H1 (cell line): ENCODE data around the gene TBC1D9B. TPM values are rescaled to one million over a fixed set of nuclear protein-coding genes. Genes with fewer than 3 reads are reported as not detected.

Experiments
- BACH1 ChIP-seq: IDR thresholded peaks from 2 replicates; pipeline ENCODE4 v1.6.1; 2012; ENCODE audit warnings: low read length, improper control_type of control experiment
- CEBPB ChIP-seq: IDR thresholded peaks from 2 replicates; pipeline ENCODE4 v1.6.1; 2012; ENCODE audit warnings: low read depth, low read length
- CTBP2 ChIP-seq: IDR thresholded peaks from 2 replicates; pipeline ENCODE4 v1.7.0; 2011; ENCODE audit warnings: borderline replicate concordance, mild to moderate bottlenecking, moderate library complexity, mixed read lengths, low read length; ENCODE audit not compliant: insufficient read depth, insufficient read length
- CTCF ChIP-seq, 3 experiments: IDR thresholded peaks; 1 replicate in 2 of 3; 2 replicates in 1 of 3; pipeline versions ENCODE4 v1.5.1 to v1.6.1; 2011; ENCODE audit warnings: low read length in 3 of 3, mild to moderate bottlenecking in 3 of 3, inconsistent platforms in 2 of 3, low read depth in 1 of 3, moderate library complexity in 1 of 3; ENCODE audit not compliant: insufficient read depth in 1 of 3; ENCODE audit errors: control extremely low read depth in 1 of 3
- HDAC6 ChIP-seq: IDR thresholded peaks from one replicate; pipeline ENCODE4 v1.7.1; 2012; ENCODE audit warnings: low read depth, mild to moderate bottlenecking, inconsistent platforms, low read length, moderate library complexity
- MAFK ChIP-seq: IDR thresholded peaks from 2 replicates; pipeline ENCODE4 v1.6.1; 2012; ENCODE audit warnings: low read depth, mild to moderate bottlenecking, improper control_type of control experiment, low read length
- NRF1 ChIP-seq: IDR thresholded peaks from 2 replicates; pipeline ENCODE4 v1.6.1; 2011; ENCODE audit warnings: mild to moderate bottlenecking, low read depth, low read length, improper control_type of control experiment
- SAP30 ChIP-seq: fragments of 300-600 bp; sonication (generic); IDR thresholded peaks from 2 replicates; pipeline ENCODE4 v1.7.1; 2012; ENCODE audit warnings: low read length, moderate library complexity, mild to moderate bottlenecking, inconsistent platforms; ENCODE audit not compliant: insufficient read depth, insufficient replicate concordance
- polyA plus RNA-seq, 7 experiments: library from polyadenylated mRNA; depleted of rRNA in 3 of 7; stranded (reverse) in 5 of 7; unstranded in 2 of 7; fragments of >200 nt in 5 of 7; fragments of 200-250 nt in 2 of 7; gene quantifications; 1 replicate in 5 of 7; 2 replicates in 1 of 7; 4 replicates in 1 of 7; pipeline versions ENCODE4 v1.2.1 to v1.2.3, GENCODE V29; 2011 to 2013; ENCODE audit warnings: missing spikeins in 2 of 7, mixed read lengths in 2 of 7
- total RNA-seq: library from RNA; stranded (reverse); fragmentation: NEBNext Ultra II Directional; extraction: Animal tissue kit (Norgen Biotek cat#: 25700); gene quantifications from 2 replicates; pipeline ENCODE4 v1.2.1, GENCODE V29; 2021
- TF ChIP-seq, protein P1 (sequence below): IDR thresholded peaks from 2 replicates; pipeline ENCODE4 v1.6.1; 2012; ENCODE audit warnings: low read length, inconsistent platforms

Gene TBC1D9B
- total and polyA plus RNA-seq, 2 of the 8 experiments (the other 6 are each of a cell fraction or from before 2014, with no cell fraction given), result 33.6 to 57.1 TPM

DNA sequence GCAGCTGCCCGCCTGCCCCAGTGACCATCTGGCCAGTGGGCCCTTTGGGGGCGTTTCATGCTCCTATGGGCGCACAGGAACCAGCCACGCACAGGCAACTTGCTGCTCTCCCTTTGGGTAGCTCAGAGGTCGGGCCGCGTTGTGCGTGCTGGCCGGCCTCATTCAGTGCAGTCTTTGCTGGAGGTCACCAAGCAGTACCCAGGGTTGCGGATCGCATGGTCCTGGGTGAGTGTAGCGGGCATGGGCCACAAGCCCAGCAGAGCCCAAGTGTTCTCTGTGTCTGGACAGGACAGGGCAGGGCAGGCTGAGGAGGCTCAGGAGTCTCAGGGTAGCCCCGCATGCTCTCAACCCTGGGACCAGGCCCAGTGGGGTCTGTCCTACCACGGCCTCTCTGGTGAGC is 39.2 kb downstream of the TBC1D9B start (continued):
- TF ChIP-seq, protein P1, sequence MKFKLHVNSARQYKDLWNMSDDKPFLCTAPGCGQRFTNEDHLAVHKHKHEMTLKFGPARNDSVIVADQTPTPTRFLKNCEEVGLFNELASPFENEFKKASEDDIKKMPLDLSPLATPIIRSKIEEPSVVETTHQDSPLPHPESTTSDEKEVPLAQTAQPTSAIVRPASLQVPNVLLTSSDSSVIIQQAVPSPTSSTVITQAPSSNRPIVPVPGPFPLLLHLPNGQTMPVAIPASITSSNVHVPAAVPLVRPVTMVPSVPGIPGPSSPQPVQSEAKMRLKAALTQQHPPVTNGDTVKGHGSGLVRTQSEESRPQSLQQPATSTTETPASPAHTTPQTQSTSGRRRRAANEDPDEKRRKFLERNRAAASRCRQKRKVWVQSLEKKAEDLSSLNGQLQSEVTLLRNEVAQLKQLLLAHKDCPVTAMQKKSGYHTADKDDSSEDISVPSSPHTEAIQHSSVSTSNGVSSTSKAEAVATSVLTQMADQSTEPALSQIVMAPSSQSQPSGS, result no peak
- TF ChIP-seq NRF1 (no peak), SAP30 (no peak), HDAC6 (no peak), CTCF (IDR thresholded peaks at IDR 0.05; ENCODE audit: control extremely low read depth in 1 of 3, insufficient read depth in 1 of 3, low read depth in 1 of 3, low read length in 3 of 3) (no peak), BACH1 (no peak), CTBP2 (no peak), MAFK (no peak), CEBPB (no peak)
